Measurements from ENCODE around the gene PDE7B. TPM values are rescaled to one million over a fixed set of nuclear protein-coding genes. Genes with fewer than 3 reads are reported as not detected.
"Not testable (repeated sequence)": the region's sequence is repeated elsewhere in the genome, so short reads cannot be mapped to it uniquely, and the experiment has no call there.

PDE7B gene
- total RNA-seq, 1 donor, result 2.4 TPM

DNA sequence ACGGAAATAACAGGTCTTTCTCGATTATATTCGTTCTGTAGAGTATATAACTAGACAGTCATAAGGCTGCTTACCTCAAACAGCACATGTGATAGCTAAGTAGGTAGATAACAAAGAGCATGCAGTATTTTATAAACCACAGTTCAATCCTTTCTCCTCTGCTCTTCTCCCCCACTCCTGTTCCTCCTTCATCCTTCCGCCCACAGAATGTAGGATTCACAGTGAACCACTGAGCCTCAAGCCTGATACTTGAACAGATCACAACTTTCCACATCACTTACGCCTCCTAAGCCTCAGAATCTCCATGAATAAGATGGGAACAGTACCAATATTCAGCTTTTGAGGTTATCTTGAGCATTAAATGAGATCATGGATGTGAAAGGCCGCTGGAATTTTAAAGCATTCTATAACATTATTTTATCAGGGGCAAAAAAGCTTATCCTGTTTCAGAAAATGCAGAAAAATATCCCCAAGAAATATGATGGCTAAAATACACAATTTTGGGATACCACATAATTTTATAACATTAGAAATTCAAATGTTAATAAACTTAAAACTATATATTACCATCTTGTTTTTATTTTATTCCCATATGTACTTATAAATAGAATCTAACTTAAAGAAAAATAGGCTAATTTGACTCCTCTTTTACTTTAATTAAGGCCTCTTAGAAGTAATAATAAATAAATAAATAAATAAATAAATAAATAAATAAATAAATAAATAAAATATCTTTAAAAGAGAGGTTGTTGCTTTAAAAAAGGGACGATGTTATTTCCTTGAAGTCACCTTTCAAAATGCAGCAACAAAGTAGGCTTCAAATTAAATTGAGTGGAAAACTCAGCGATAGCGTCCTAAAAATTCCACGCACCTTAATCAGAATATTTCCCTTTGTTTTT is 365.3 kb downstream of the PDE7B start:
- no peak for DNase-seq (ENCODE audit: low read depth in 2 of 3, low spot score in 2 of 3)

DNA sequence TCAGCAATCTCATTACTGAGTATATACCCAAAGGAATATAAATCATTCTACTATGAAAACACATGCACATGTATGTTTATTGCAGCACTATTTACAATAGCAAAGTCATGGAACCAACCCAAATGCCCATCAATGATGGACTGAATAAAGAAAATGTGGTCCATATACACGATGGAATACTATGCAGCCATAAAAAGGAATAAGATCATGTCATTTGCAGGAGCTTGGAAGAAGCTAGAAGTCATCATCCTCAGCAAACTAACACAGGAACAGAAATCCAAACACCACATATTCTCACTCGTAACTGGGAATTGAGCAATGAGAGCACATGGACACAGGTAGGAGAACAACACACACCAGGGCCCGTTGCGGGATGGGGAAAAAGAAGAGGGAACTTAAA is 373.5 kb downstream of the PDE7B start:
- not testable (repeated sequence) for DNase-seq (ENCODE audit: low read depth in 2 of 3, low spot score in 2 of 3)

DNA sequence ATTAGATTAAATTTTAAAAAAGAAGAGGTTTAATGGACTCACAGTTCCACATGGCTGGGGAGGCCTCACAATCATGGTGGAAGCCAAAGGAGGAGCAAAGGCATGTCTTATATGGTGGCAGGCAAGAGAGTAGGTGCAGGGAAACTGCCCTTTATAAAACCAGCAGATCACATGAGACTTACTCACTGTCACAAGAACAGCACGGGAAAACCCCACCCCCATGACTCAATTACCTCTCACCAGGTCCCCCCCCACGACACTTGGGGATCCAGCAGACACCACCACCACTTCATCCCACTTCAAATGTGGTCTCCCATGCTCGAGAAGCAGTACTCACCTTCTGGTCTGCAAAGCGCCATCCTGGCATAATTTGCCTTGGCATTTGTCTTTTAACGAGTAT is 374.0 kb downstream of the PDE7B start:
- DNase-seq (ENCODE audit: low read depth in 2 of 3, low spot score in 2 of 3), result no peak

DNA sequence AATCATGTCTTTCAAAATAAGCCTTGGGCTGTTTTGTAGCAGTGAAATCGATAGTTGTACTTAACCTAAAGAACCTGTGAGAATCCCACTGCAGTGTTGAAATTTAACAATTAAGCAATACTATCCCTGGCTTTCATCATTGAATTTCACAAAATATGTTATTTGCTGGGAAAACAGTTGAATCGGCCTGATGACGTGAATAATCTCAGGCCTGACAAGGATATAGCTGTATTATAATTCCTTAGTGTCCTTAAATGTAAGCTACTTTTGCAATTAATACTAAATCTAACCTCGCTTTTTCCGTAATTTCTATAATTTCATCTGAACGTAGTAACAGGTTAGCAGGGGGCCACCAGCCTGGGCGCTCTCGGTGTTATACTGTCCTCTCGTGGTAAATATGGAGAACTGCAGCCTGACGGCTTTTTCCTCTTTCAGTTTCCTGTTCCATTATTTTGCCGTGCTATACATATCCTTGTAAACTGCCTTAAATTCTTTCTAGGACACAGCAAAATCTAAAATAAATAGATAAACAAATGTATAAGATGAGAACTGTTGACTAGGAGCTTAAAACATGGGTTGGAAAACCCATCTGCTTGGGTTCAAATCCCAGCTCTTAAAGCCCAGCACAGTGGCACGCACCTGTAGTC is 374.6 kb downstream of the PDE7B start:
- DNase-seq (ENCODE audit: low read depth in 2 of 3, low spot score in 2 of 3), result peak; percentile 35 to 77 (median 42)

DNA sequence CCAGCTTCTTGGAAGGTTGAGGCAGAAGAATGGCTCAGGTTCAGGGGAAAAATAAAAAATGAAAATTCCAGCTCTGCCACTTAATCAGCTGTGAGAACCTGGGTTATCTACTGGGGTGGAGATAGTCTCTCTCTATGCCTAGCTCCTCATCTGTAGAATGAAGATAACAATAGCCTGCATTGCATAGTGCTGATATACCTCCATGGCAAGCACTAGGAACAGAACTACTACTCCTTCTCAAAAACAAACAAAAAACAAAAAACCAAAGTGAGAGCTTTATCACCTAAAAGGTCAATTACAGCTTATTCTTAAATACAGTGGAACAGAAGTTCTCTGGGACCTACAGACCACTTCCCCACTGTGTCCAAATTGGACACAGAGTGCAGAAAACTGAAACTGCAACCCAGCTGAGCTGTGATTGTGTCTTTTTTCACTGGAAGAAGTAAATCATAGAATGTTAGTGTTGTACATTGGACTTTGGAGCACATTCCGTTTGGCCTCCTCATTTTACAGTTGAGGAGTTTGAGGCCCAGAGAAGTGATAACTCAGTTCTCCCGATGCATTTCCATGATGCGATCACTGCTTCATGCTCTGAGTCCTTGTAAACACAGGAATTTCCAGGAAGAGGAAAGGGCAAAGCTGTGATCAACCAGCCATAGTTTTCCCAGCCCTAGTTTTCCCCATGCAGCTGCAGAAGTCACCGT is 375.3 kb downstream of the PDE7B start:
- DNase-seq (ENCODE audit: low read depth in 2 of 3, low spot score in 2 of 3), result peak in 1 of 3 donors; percentile 21

DNA sequence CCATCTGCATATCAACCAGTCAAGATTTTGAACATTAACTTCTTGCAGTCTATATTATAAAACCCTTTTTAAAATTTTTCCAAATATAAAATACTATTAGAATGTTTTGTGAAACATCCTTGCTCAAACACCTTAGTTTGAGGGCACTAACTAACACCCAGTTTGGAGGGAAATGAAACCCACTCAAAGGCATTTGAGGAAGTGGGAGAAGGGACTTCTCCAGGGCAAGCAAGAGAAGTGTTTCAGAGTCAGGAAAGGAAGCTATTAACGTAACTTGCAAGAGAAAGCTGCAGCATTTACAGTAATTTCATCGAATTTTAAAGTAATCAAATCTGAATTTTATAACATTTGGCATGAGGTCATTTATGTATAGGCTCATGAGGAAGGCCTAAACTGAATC is 377.3 kb downstream of the PDE7B start:
- DNase-seq (ENCODE audit: low read depth in 2 of 3, low spot score in 2 of 3), result no peak

DNA sequence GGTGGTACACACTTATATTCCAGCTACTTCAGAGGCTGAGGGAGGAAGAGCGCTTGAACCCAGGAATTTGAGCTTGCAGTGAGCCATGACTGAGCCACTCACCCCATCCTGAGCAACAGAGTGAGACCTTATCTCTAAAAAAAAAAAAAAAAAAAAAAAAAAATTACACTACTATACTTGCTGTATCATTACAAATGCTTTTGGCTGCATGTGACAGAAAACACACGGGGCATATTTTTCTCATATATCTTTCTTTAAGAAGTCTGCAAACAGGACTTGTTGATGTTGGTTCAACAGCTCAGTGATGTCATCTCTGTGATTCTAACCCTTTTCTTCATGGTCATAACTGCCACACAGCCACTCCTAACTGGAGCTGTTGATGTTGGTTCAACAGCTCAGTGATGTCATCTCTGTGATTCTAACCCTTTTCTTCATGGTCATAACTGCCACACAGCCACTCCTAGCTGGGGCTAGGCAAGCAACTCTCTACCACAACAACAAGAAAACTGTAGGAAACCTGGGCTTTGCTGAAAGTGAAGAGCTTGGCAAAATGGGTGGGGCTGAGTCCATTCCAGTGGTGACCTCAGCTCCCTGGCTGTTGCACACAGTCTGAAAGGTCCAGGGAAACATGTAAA is 378.8 kb downstream of the PDE7B start:
- DNase-seq (ENCODE audit: low read depth in 2 of 3, low spot score in 2 of 3), result no peak

DNA sequence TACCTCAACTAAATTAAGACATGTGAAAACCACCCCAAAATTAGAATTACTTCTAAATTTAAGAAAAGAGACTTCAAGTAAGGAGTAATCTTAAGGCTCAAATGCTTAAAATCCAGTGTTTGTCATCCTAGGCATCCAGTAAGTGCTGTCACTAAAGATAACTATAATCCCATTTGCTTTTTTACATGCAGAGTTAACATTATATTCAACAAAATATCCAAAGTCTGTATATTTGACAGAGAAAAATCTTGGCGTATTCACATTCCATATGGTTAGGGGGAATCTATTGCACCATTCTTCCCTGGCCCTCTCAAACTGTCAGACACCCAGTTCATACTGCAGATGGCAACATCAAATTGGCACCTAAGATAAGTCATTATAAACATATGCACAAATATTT is 381.2 kb downstream of the PDE7B start:
- DNase-seq (ENCODE audit: low read depth in 2 of 3, low spot score in 2 of 3), result no peak

DNA sequence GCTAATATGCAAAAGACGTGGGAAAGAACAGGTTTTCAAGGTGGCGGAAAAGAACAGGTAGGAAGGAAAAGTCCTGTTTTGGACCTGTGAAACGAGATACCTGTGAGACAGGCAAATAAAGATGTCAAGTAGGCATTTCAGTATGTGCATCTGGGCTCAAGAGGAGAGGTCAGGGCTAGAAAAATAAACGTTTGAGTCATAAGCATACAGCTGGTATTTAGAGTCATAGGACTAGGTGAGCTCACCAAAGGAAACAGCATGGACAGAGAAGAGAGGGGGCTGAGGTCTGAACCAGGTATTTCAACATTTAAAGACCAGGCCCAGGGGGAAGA is 383.7 kb downstream of the PDE7B start:
- DNase-seq (ENCODE audit: low read depth in 2 of 3, low spot score in 2 of 3), result no peak

DNA sequence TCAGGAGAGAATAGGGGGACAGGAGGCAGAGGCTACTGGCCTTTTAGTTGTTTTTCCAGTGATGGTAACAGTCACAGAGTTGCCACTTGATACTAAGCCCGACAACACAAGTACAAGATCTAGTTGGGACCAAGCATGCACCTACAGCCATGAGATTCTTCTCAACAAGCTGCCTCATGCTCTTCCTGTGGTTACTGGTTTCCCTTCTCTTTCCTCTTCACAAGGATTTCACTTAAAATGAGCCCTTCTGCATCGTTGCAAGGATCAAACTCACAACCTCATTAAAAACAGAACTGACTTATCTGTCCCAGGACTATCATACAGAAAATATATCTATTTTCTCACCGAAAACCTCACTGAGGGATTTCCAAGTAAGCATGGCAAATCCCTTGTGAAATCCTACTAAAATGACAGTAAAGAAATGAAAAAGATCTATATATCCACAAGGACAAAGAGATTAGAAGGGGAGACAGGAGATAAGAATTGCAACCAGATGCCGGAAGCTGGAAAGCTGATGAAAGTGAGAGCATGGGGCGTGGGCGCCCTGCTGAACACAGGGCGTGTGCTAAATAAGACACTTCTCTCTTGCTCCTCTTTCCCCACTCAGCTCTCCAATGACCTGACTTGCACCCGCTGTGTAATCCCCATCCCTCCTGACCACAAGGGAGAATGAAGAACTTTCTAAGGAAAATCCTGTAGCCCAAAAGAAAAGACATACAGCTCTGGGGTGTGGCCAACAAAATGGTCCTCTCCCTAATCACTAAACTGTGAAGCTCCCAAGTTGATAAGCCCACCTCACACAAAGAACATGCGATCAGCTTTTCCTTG is 385.2 kb downstream of the PDE7B start:
- DNase-seq (ENCODE audit: low read depth in 2 of 3, low spot score in 2 of 3), result peak in 1 of 3 donors; percentile 25

DNA sequence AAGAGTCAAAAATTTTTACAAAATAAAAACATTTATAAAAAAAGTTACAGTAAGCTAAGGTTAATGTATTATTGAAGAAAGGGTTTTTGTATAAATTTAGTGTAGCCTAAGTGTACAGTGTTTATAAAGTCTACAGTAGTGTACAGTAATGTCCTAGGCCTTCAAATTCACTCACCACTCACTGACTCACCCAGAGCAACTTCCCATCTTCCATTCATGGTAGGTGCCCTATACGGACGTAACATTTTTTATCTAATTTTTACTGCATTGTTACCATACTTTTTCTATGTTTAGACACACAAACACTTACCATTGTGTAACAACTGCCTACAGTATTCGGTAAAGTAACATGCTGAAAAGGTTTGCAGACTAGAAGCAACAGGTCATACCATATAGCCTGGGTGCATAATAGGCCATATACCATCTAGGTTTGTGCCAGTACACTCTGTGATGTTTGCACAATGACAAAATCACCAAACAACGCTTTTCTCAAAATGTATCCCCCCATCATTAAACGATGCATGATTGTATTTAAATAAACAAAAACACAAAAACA is 392.6 kb downstream of the PDE7B start:
- DNase-seq (ENCODE audit: low read depth in 2 of 3, low spot score in 2 of 3), result no peak

Data from hematopoietic multipotent progenitor cell (in vitro differentiated cells).